ENCODE results near the gene RNF10. TPM values are rescaled to one million over a fixed set of nuclear protein-coding genes. Genes with fewer than 3 reads are reported as not detected.
"Not testable (repeated sequence)": the region's sequence is repeated elsewhere in the genome, so short reads cannot be mapped to it uniquely, and the experiment has no call there.

RNF10 gene
- total RNA-seq, 2 experiments from 2014 or later = 441 to 446 TPM

DNA sequence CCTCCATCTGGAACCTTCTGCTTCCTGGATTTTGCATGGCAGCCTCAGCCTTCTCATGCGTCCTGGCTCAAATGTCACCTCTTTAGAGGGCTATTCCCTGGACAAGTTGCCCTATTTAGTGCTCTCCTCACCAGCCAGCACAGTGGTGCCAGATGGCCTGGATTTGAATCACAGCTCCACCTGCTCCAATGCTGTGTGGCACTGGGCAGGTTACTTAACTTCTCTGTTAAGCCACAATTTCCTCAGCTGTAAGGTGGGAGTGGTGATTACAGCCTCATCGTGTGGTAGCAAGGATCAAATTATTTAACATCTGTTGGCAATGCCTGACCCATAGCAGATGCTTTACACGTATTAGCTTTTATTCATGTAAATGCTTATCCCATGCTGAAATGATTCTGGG lies 63.7 kb downstream of the RNF10 start:
- H3K9me3 Mint-ChIP-seq = no peaks in the 10 kb centered on the region
- peaks cover 3 to 4% of the 10 kb centered on the region in 2 experiments for H3K27me3 ChIP-seq (ENCODE audit: control insufficient read depth in 1 of 2, insufficient read depth in 2 of 2, low read length in 2 of 2)
- ATAC-seq (ENCODE audit: poor library complexity) (no peak), DNase-seq (no peak)
- H3K27ac Mint-ChIP-seq = no peak overlapping the region
- no peak overlapping the region for H3K27ac ChIP-seq (ENCODE audit: low read depth in 1 of 2, low read length in 2 of 2)
- H3K4me1 ChIP-seq (ENCODE audit: insufficient read depth, low read length) = no peaks in the 10 kb centered on the region
- TF ChIP-seq, protein P1, sequence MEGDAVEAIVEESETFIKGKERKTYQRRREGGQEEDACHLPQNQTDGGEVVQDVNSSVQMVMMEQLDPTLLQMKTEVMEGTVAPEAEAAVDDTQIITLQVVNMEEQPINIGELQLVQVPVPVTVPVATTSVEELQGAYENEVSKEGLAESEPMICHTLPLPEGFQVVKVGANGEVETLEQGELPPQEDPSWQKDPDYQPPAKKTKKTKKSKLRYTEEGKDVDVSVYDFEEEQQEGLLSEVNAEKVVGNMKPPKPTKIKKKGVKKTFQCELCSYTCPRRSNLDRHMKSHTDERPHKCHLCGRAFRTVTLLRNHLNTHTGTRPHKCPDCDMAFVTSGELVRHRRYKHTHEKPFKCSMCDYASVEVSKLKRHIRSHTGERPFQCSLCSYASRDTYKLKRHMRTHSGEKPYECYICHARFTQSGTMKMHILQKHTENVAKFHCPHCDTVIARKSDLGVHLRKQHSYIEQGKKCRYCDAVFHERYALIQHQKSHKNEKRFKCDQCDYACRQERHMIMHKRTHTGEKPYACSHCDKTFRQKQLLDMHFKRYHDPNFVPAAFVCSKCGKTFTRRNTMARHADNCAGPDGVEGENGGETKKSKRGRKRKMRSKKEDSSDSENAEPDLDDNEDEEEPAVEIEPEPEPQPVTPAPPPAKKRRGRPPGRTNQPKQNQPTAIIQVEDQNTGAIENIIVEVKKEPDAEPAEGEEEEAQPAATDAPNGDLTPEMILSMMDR (IDR thresholded peaks at IDR 0.05) = no peak
- H3K4me3 Mint-ChIP-seq = no peak overlapping the region
- CTCF ChIA-PET = interaction anchor here (0.6 kb wide), 1 partner anchor 1580 kb away, joined by 3 read pairs; no protein-coding TSS in a partner anchor
- POLR2A ChIA-PET = no interaction called here
- H3K36me3 Mint-ChIP-seq (ENCODE audit: low read depth) = no peaks in the 10 kb centered on the region
- H3K27me3 Mint-ChIP-seq = peaks cover 21% of the 10 kb centered on the region
- no peaks in the 10 kb centered on the region for H3K9me3 ChIP-seq (ENCODE audit: control insufficient read depth in 1 of 2, insufficient read depth in 1 of 2, low read length in 2 of 2)
- intact Hi-C loops (cut with DNase I, micrococcal nuclease) = no loop called here
- no peaks in the 10 kb centered on the region for H3K36me3 ChIP-seq (ENCODE audit: insufficient read depth, low read length)
- H3K4me3 ChIP-seq (ENCODE audit: low read length) = no peak overlapping the region
- H3K4me1 Mint-ChIP-seq (ENCODE audit: low read depth) = no peaks in the 10 kb centered on the region

DNA sequence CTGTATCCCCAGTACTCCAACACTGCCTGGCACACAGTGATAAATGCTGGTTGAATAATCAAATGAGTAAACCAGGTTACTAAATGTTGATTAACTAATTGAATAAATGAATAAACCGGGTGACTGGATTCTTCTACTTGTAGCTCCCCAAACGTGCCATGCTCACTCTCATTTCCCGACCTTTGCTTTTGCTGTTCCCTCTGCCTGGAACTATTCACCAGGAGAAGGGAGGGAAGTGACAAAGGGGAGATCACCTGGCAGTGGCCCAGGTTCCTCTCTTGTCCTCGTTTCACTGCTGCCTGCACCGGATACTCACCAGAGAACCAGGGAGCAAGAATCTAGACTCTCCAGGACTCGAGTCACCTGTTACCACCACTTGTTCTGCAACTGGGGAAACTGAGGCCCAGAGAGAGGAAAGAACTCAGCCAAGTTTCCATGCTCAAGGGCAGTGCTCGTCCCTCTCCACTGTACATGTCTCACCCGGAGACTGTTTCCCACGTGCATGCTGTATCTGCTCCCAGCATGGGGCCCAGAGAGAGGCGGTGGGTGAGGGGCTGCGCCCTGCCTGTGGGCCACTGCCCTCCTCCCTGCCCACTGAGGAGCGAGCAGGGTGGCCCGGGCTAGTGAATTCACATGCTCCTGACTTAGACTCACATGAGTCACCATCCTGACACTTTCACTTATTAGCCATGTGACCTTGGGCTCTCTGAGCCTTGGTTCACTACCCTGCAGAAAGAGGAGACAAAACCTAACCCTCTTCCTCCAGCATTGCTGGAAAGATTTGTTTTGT lies 64.7 kb downstream of the RNF10 start:
- POLR2A ChIA-PET = no interaction called here

DNA sequence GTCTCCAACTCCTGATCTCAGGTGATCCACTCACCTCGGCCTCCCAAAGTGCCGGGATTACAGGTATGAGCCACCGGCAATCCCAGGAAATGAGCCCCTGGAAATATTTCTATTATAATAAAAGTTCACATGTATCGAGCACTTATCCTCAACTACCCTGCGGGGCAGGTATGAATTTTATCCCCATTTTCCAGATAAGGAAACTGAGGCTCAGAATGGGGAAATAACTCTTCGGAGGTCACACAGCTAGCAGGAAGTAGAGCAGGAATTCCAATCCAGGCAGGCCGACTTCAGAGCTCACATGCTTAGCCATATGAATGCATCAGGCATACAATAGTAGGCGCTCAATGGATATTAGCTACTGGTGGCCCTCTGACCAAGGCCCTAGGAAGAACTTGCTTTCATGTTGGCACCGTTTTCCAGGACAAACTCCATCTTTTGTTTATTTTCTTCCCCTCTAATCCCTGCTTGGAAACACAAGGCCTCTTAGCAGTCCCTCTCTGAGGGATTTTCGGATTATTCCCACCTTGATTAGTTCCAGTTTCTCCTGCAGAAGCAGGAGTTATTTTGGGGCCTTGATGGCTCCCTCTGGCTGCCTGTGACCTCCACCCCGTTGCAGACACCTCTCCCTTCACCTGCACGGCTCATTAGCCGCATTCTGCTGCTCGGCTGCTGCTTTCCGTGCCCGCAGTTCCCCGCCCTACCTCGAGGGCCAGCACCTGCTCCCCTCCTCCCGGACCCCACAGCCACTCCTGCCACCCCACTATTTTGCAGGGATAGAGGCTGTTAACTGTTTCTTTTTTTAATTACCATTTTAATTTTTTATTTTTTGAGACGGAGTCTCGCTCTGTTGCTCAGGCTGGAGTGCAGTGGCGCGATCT lies 65.8 kb downstream of the RNF10 start:
- Mint-ChIP-seq H3K4me1 (ENCODE audit: low read depth) (no peaks in the 10 kb centered on the region), H3K27me3 (peaks cover 21% of the 10 kb centered on the region), H3K4me3 (no peak overlapping the region), H3K36me3 (ENCODE audit: low read depth) (no peaks in the 10 kb centered on the region), H3K27ac (no peak overlapping the region), H3K9me3 (no peaks in the 10 kb centered on the region)
- POLR2A ChIA-PET = no interaction called here
- H3K9me3 ChIP-seq (ENCODE audit: control insufficient read depth in 1 of 2, insufficient read depth in 1 of 2, low read length in 2 of 2) = no peaks in the 10 kb centered on the region
- intact Hi-C loops (cut with DNase I, micrococcal nuclease) = no loop called here
- DNase-seq (no peak), ATAC-seq (ENCODE audit: poor library complexity) (no peak)
- H3K27me3 ChIP-seq (ENCODE audit: control insufficient read depth in 1 of 2, insufficient read depth in 2 of 2, low read length in 2 of 2) = peaks cover 3 to 4% of the 10 kb centered on the region in 2 experiments
- no peak overlapping the region for H3K4me3 ChIP-seq (ENCODE audit: low read length)
- H3K4me1 ChIP-seq (ENCODE audit: insufficient read depth, low read length) = no peaks in the 10 kb centered on the region
- CTCF ChIA-PET = no interaction called here
- no peak overlapping the region for H3K27ac ChIP-seq (ENCODE audit: low read depth in 1 of 2, low read length in 2 of 2)
- TF ChIP-seq, protein P1 (IDR thresholded peaks at IDR 0.05) = no peak
- H3K36me3 ChIP-seq (ENCODE audit: insufficient read depth, low read length) = no peaks in the 10 kb centered on the region

More for the DNA sequence above, 64.7 kb downstream of the RNF10 start:
- H3K4me3 Mint-ChIP-seq = no peak overlapping the region
- H3K4me3 ChIP-seq (ENCODE audit: low read length) = no peak overlapping the region
- H3K9me3 Mint-ChIP-seq = no peaks in the 10 kb centered on the region
- DNase-seq (peak in 2 of 14 experiments; percentile 47 to 56), ATAC-seq (ENCODE audit: poor library complexity) (no peak)
- H3K36me3 Mint-ChIP-seq (ENCODE audit: low read depth) = no peaks in the 10 kb centered on the region
- peaks cover 21% of the 10 kb centered on the region for H3K27me3 Mint-ChIP-seq
- H3K4me1 ChIP-seq (ENCODE audit: insufficient read depth, low read length) = no peaks in the 10 kb centered on the region
- H3K9me3 ChIP-seq (ENCODE audit: control insufficient read depth in 1 of 2, insufficient read depth in 1 of 2, low read length in 2 of 2) = no peaks in the 10 kb centered on the region
- intact Hi-C loops (cut with DNase I, micrococcal nuclease) = no loop called here
- no peak overlapping the region for H3K27ac ChIP-seq (ENCODE audit: low read depth in 1 of 2, low read length in 2 of 2)
- no peaks in the 10 kb centered on the region for H3K4me1 Mint-ChIP-seq (ENCODE audit: low read depth)
- H3K27me3 ChIP-seq (ENCODE audit: control insufficient read depth in 1 of 2, insufficient read depth in 2 of 2, low read length in 2 of 2) = peaks cover 3 to 4% of the 10 kb centered on the region in 2 experiments
- H3K36me3 ChIP-seq (ENCODE audit: insufficient read depth, low read length) = no peaks in the 10 kb centered on the region
- no peak overlapping the region for H3K27ac Mint-ChIP-seq
- TF ChIP-seq, protein P1 (IDR thresholded peaks at IDR 0.05) = no peak
- CTCF ChIA-PET = interaction anchor here (0.6 kb wide), 1 partner anchor 1579 kb away, joined by 3 read pairs; no protein-coding TSS in a partner anchor

GRCh38 chr12:120602416-120602815 lies 68.3 kb downstream of the RNF10 start:
- not testable (repeated sequence) for ATAC-seq (ENCODE audit: poor library complexity); H3K4me1 ChIP-seq (ENCODE audit: insufficient read depth, low read length)
- peaks cover 29% of the 10 kb centered on the region for H3K27me3 Mint-ChIP-seq

More at GRCh38 chr12:120602416-120602815, 68.3 kb downstream of the RNF10 start:
- CTCF ChIA-PET = interaction anchor here (0.7 kb wide), 1 partner anchor 233 kb away, joined by 3 read pairs; no protein-coding TSS in a partner anchor
- H3K36me3 Mint-ChIP-seq (ENCODE audit: low read depth); H3K27ac ChIP-seq (ENCODE audit: low read depth in 1 of 2, low read length in 2 of 2); POLR2A ChIA-PET; H3K4me3 ChIP-seq (ENCODE audit: low read length); H3K4me3 Mint-ChIP-seq; H3K4me1 Mint-ChIP-seq (ENCODE audit: low read depth); H3K9me3 ChIP-seq (ENCODE audit: control insufficient read depth in 1 of 2, insufficient read depth in 1 of 2, low read length in 2 of 2); H3K36me3 ChIP-seq (ENCODE audit: insufficient read depth, low read length); intact Hi-C loops (cut with DNase I, micrococcal nuclease); H3K9me3 Mint-ChIP-seq; H3K27me3 ChIP-seq (ENCODE audit: control insufficient read depth in 1 of 2, insufficient read depth in 2 of 2, low read length in 2 of 2); H3K27ac Mint-ChIP-seq: not testable (repeated sequence)
- peak in 2 of 14 experiments; percentile 51 to 61 for DNase-seq

All from CD4-positive, alpha-beta T cell (primary cell).